Skeletal muscle cell (primary cell): ENCODE results near the gene FOXS1.

ENCODE experiments used
- DNase-seq: peaks from one replicate; pipeline ENCODE4 v3.0.0-alpha.2; 2010; ENCODE audit warnings: low read depth
- H3K4me3 ChIP-seq: 2 replicates; pipeline ENCODE4 v1.5.1; 2011; ENCODE audit warnings: low read depth, mild to moderate bottlenecking, control low read depth, low read length, moderate library complexity

The FOXS1 gene

GRCh38 chr20:31809661-31810060 lies 35.7 kb downstream of the FOXS1 start:
- no peak overlapping the region for H3K4me3 ChIP-seq
- DNase-seq: no peak

GRCh38 chr20:31808481-31808880 lies 36.9 kb downstream of the FOXS1 start:
- no peak for DNase-seq
- H3K4me3 ChIP-seq: no peak overlapping the region

- H3K4me3 ChIP-seq: no peak overlapping the region
- no peak for DNase-seq
Observed at GRCh38 chr20:31806564-31807355, 38.6 kb downstream of the FOXS1 start.

GRCh38 chr20:31803552-31804291 lies 41.7 kb downstream of the FOXS1 start:
- no peak overlapping the region for H3K4me3 ChIP-seq
- no peak for DNase-seq

GRCh38 chr20:31801508-31801907 lies 43.9 kb downstream of the FOXS1 start:
- no peak overlapping the region for H3K4me3 ChIP-seq
- DNase-seq: no peak

- DNase-seq: no peak
- no peak overlapping the region for H3K4me3 ChIP-seq
Observed at GRCh38 chr20:31797364-31797763, 48.0 kb downstream of the FOXS1 start.
